HEK293T (cell line): ENCODE measurements around the gene DCUN1D2.

ENCODE experiments used
- ARNT ChIP-seq: fragments of 450-650 bp; IDR thresholded peaks from 2 replicates; pipeline ENCODE4 v1.6.1; 2017; ENCODE audit warnings: mild to moderate bottlenecking
- BHLHE40 ChIP-seq: fragments of 450-650 bp; IDR thresholded peaks from 2 replicates; pipeline ENCODE4 v1.6.1; 2016; ENCODE audit warnings: mild to moderate bottlenecking, moderate library complexity, borderline replicate concordance
- ELF4 ChIP-seq: fragments of 450-650 bp; IDR thresholded peaks from 2 replicates; pipeline ENCODE4 v1.6.1; 2017; ENCODE audit warnings: antibody characterized with exemption
- FOXA1 ChIP-seq: fragments of 450-650 bp; IDR thresholded peaks from 2 replicates; pipeline ENCODE4 v1.6.1; 2016; ENCODE audit warnings: mild to moderate bottlenecking
- FOXK2 ChIP-seq: fragments of 450-650 bp; IDR thresholded peaks from 2 replicates; pipeline ENCODE4 v1.6.1; 2016; ENCODE audit warnings: mild to moderate bottlenecking
- FOXM1 ChIP-seq: fragments of 450-650 bp; IDR thresholded peaks from 2 replicates; pipeline ENCODE4 v1.6.1; 2017; ENCODE audit warnings: mild to moderate bottlenecking, borderline replicate concordance
- HDGF ChIP-seq: fragments of 450-650 bp; IDR thresholded peaks from 2 replicates; pipeline ENCODE4 v1.6.1; 2017; ENCODE audit warnings: antibody characterized with exemption, borderline replicate concordance
- LEF1 ChIP-seq: fragments of 450-650 bp; IDR thresholded peaks from 2 replicates; pipeline ENCODE4 v1.6.1; 2017; ENCODE audit warnings: mild to moderate bottlenecking, borderline replicate concordance
- SP1 ChIP-seq: fragments of 450-650 bp; IDR thresholded peaks from 2 replicates; pipeline ENCODE4 v1.6.1; 2017
- SUZ12 ChIP-seq: fragments of 450-650 bp; IDR thresholded peaks from 2 replicates; pipeline ENCODE4 v1.6.1; 2016; ENCODE audit warnings: mild to moderate bottlenecking
- TF ChIP-seq, protein P1 (sequence below): fragments of 450-650 bp; IDR thresholded peaks from 2 replicates; pipeline ENCODE4 v1.6.1; 2016

GRCh38 chr13:113432506-113433270 is 57.8 kb downstream of the DCUN1D2 start:
- no peak for TF ChIP-seq ARNT
- TF ChIP-seq FOXM1, result no peak
- no peak for TF ChIP-seq LEF1
- no peak for TF ChIP-seq SP1
- TF ChIP-seq FOXA1, result no peak
- TF ChIP-seq, protein P1, sequence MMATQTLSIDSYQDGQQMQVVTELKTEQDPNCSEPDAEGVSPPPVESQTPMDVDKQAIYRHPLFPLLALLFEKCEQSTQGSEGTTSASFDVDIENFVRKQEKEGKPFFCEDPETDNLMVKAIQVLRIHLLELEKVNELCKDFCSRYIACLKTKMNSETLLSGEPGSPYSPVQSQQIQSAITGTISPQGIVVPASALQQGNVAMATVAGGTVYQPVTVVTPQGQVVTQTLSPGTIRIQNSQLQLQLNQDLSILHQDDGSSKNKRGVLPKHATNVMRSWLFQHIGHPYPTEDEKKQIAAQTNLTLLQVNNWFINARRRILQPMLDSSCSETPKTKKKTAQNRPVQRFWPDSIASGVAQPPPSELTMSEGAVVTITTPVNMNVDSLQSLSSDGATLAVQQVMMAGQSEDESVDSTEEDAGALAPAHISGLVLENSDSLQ, result no peak
- no peak for TF ChIP-seq FOXK2
- no peak for TF ChIP-seq SUZ12
- no peak for TF ChIP-seq HDGF
- TF ChIP-seq BHLHE40, result no peak
- no peak for TF ChIP-seq ELF4
